ENCODE measurements around the gene MDM2. TPM values are rescaled to one million over a fixed set of nuclear protein-coding genes. Genes with fewer than 3 reads are reported as not detected.
"Not testable (repeated sequence)": the region's sequence is repeated elsewhere in the genome, so short reads cannot be mapped to it uniquely, and the experiment has no call there.

Gene MDM2
- total and polyA plus RNA-seq, 2 donors (not counting 1 experiment from before 2014, with no cell fraction given), result 6.1 to 78.7 TPM

DNA sequence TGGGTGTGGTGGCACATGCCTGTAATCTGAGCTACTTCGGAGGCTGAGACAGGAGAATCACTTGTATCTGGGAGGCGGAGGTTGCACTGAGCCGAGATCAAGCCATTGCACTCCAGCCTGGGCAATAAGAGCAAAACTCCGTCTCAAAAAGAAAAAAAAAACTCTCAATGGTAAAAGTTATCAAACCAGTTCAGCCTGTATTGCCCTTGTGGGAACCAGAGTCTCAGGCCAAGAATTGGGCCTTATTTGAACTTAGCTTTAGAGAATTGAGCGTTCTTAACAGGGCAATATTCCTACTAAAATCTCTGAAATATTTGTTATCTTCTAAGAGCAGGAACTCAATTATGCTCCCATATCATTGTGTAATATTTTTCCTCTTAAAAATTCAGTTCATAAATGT, 7.7 kb upstream of the MDM2 start:
- intact Hi-C loops (cut with micrococcal nuclease), result loop anchor here (10.0 kb wide), 1 partner anchor 575 kb away; the partner anchor contains the start of gene IL26
- 100% methylated on average over 3 of the region's 5 CpGs for WGBS (ENCODE audit: insufficient coverage)
- no peak overlapping the region for H3K27ac Mint-ChIP-seq
- Histone ChIP-seq H3K79me2 (ENCODE audit: control insufficient read depth, insufficient read depth, low read length) (no peaks in the 10 kb centered on the region), H3K9me3 (ENCODE audit: control extremely low read depth in 1 of 3, control insufficient read depth in 2 of 3, insufficient read depth in 1 of 3, low read length in 2 of 3) (no peaks in the 10 kb centered on the region), H3K4me2 (replicated peaks; ENCODE audit: low read depth, low read length, poor library complexity, severe bottlenecking) (no peak overlapping the region), H3K9ac (ENCODE audit: low read length) (no peak overlapping the region), H3K27me3 (replicated peaks in 1 of 4; ENCODE audit: control extremely low read depth in 1 of 4, control insufficient read depth in 3 of 4, insufficient read depth in 4 of 4, low read length in 3 of 4) (no peaks in the 10 kb centered on the region), H3K4me1 (ENCODE audit: control insufficient read depth in 2 of 2, insufficient read depth in 2 of 2, low read length in 2 of 2) (no peaks in the 10 kb centered on the region), H3K36me3 (replicated peaks in 1 of 2; ENCODE audit: control extremely low read depth in 1 of 2, control insufficient read depth in 1 of 2, extremely low read depth in 1 of 2, insufficient read depth in 2 of 2, low read length in 1 of 2) (no peaks in the 10 kb centered on the region), H4K20me1 (ENCODE audit: control insufficient read depth, insufficient read depth, low read length, poor library complexity, severe bottlenecking) (no peaks in the 10 kb centered on the region), H3K4me3 (ENCODE audit: control extremely low read depth in 1 of 5, extremely low read depth in 1 of 5, insufficient read depth in 1 of 5, low read depth in 2 of 5, low read length in 4 of 5) (no peak overlapping the region), H3K27ac (ENCODE audit: low read length in 2 of 2) (no peak overlapping the region), H2AFZ (ENCODE audit: insufficient read depth, low read depth, low read length, poor library complexity, severe bottlenecking) (no peak overlapping the region)
- TF ChIP-seq, protein P1, sequence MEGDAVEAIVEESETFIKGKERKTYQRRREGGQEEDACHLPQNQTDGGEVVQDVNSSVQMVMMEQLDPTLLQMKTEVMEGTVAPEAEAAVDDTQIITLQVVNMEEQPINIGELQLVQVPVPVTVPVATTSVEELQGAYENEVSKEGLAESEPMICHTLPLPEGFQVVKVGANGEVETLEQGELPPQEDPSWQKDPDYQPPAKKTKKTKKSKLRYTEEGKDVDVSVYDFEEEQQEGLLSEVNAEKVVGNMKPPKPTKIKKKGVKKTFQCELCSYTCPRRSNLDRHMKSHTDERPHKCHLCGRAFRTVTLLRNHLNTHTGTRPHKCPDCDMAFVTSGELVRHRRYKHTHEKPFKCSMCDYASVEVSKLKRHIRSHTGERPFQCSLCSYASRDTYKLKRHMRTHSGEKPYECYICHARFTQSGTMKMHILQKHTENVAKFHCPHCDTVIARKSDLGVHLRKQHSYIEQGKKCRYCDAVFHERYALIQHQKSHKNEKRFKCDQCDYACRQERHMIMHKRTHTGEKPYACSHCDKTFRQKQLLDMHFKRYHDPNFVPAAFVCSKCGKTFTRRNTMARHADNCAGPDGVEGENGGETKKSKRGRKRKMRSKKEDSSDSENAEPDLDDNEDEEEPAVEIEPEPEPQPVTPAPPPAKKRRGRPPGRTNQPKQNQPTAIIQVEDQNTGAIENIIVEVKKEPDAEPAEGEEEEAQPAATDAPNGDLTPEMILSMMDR (IDR thresholded peaks at IDR 0.05), result no peak
- TF ChIP-seq EZH2 (IDR thresholded peaks at IDR 0.05; ENCODE audit: borderline replicate concordance, insufficient read depth, low read depth, low read length, poor library complexity, severe bottlenecking), result no peak
- no peaks in the 10 kb centered on the region for H3K27me3 Mint-ChIP-seq
- no peak for ATAC-seq (ENCODE audit: low read depth)
- H3K4me3 Mint-ChIP-seq, result no peak overlapping the region
- CTCF ChIA-PET, result interaction anchor here (0.8 to 1.2 kb wide), 2 partner anchors 8 to 30 kb away, joined by 3 to 4 read pairs; partner anchors contain the start of gene MDM2
- no peaks in the 10 kb centered on the region for H3K9me3 Mint-ChIP-seq (ENCODE audit: insufficient read depth)
- POLR2A ChIA-PET, result no interaction called here
- peaks cover 2% of the 10 kb centered on the region for H3K4me1 Mint-ChIP-seq
- DNase-seq, result no peak

DNA sequence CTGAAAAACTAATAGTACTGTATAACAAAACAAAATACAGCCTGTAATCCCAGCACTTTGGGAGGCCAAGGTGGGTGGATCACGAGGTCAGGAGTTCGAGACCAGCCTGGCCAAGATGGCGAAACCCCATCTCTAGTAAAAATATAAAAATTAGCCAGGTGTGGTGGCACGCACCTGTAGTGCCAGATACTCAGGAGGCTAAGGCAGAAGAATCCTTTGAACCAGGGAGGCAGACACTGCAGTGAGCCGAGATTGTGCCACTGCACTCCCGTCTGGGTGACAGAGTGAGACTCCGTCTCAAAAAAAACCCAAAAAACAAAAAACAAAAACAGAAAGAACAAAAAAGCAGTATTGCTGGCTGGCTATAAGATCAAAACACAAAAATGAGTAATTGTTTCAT, 6.9 kb upstream of the MDM2 start:
- DNase-seq; H3K27ac ChIP-seq (ENCODE audit: low read length in 2 of 2); H3K9me3 ChIP-seq (ENCODE audit: control extremely low read depth in 1 of 3, control insufficient read depth in 2 of 3, insufficient read depth in 1 of 3, low read length in 2 of 3); H3K9ac ChIP-seq (ENCODE audit: low read length); H3K36me3 ChIP-seq (replicated peaks in 1 of 2; ENCODE audit: control extremely low read depth in 1 of 2, control insufficient read depth in 1 of 2, extremely low read depth in 1 of 2, insufficient read depth in 2 of 2, low read length in 1 of 2); H3K27me3 Mint-ChIP-seq; H3K4me3 ChIP-seq (ENCODE audit: control extremely low read depth in 1 of 5, extremely low read depth in 1 of 5, insufficient read depth in 1 of 5, low read depth in 2 of 5, low read length in 4 of 5); H3K4me1 Mint-ChIP-seq; H3K4me1 ChIP-seq (ENCODE audit: control insufficient read depth in 2 of 2, insufficient read depth in 2 of 2, low read length in 2 of 2); H3K4me2 ChIP-seq (replicated peaks; ENCODE audit: low read depth, low read length, poor library complexity, severe bottlenecking); CTCF ChIA-PET; H3K4me3 Mint-ChIP-seq; ATAC-seq (ENCODE audit: low read depth); H4K20me1 ChIP-seq (ENCODE audit: control insufficient read depth, insufficient read depth, low read length, poor library complexity, severe bottlenecking); H3K79me2 ChIP-seq (ENCODE audit: control insufficient read depth, insufficient read depth, low read length); H3K9me3 Mint-ChIP-seq (ENCODE audit: insufficient read depth); H3K27me3 ChIP-seq (replicated peaks in 1 of 4; ENCODE audit: control extremely low read depth in 1 of 4, control insufficient read depth in 3 of 4, insufficient read depth in 4 of 4, low read length in 3 of 4); H2AFZ ChIP-seq (ENCODE audit: insufficient read depth, low read depth, low read length, poor library complexity, severe bottlenecking); H3K27ac Mint-ChIP-seq: not testable (repeated sequence)
- intact Hi-C loops (cut with micrococcal nuclease), result loop anchor here (10.0 kb wide), 1 partner anchor 576 kb away; the partner anchor contains the start of gene IL26
- 100% methylated on average over 1 of the region's 7 CpGs for WGBS (ENCODE audit: insufficient coverage)
- POLR2A ChIA-PET, result interaction anchor here (0.5 kb wide), 1 partner anchor 556 kb away, joined by 4 read pairs; no protein-coding TSS in a partner anchor

DNA sequence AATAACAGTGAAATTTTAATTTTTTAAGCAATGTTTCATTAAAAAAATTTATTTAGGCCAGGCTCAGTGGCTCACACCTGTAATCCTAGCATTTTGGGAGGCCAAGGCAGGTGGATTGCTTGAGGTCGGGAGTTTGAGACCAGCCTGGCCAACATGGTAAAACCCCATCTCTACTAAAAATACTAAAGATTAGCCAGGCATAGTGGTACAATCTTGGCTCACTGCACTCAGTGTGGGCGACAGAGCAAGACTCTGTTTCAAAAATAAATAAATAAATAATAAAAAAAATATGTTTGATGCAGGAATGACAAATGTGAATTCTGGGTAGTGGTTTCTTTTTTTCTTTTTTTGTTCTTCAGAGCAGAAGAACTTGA, 5.6 kb upstream of the MDM2 start:
- H3K27ac Mint-ChIP-seq; H3K4me2 ChIP-seq (replicated peaks; ENCODE audit: low read depth, low read length, poor library complexity, severe bottlenecking); H3K4me3 Mint-ChIP-seq; H3K4me3 ChIP-seq (ENCODE audit: control extremely low read depth in 1 of 5, extremely low read depth in 1 of 5, insufficient read depth in 1 of 5, low read depth in 2 of 5, low read length in 4 of 5); H3K9me3 Mint-ChIP-seq (ENCODE audit: insufficient read depth); H3K27me3 Mint-ChIP-seq; H3K36me3 ChIP-seq (replicated peaks in 1 of 2; ENCODE audit: control extremely low read depth in 1 of 2, control insufficient read depth in 1 of 2, extremely low read depth in 1 of 2, insufficient read depth in 2 of 2, low read length in 1 of 2); CTCF ChIA-PET; POLR2A ChIA-PET; H3K27me3 ChIP-seq (replicated peaks in 1 of 4; ENCODE audit: control extremely low read depth in 1 of 4, control insufficient read depth in 3 of 4, insufficient read depth in 4 of 4, low read length in 3 of 4); H3K27ac ChIP-seq (ENCODE audit: low read length in 2 of 2); H3K79me2 ChIP-seq (ENCODE audit: control insufficient read depth, insufficient read depth, low read length); H3K4me1 Mint-ChIP-seq; ATAC-seq (ENCODE audit: low read depth); DNase-seq; H4K20me1 ChIP-seq (ENCODE audit: control insufficient read depth, insufficient read depth, low read length, poor library complexity, severe bottlenecking); H3K4me1 ChIP-seq (ENCODE audit: control insufficient read depth in 2 of 2, insufficient read depth in 2 of 2, low read length in 2 of 2); H3K9me3 ChIP-seq (ENCODE audit: control extremely low read depth in 1 of 3, control insufficient read depth in 2 of 3, insufficient read depth in 1 of 3, low read length in 2 of 3); H3K9ac ChIP-seq (ENCODE audit: low read length); H2AFZ ChIP-seq (ENCODE audit: insufficient read depth, low read depth, low read length, poor library complexity, severe bottlenecking): not testable (repeated sequence)
- no CpG with 5 or more reads among the region's 2 CpGs for WGBS (ENCODE audit: insufficient coverage)
- intact Hi-C loops (cut with micrococcal nuclease), result loop anchor here (10.0 kb wide), 1 partner anchor 578 kb away; the partner anchor contains the start of gene IL26
